GM12878 (cell line): ENCODE results near the gene GBP4. TPM values are rescaled to one million over a fixed set of nuclear protein-coding genes. Genes with fewer than 3 reads are reported as not detected.

ENCODE experiments used
- ATAC-seq: fragments of 200-7000 bp; cut with Tn5 transposase; 3 replicates; pipeline ENCODE4 v1.9.1; 2020; ENCODE audit warnings: mild to moderate bottlenecking, moderate library complexity
- Bru-seq: library from RNA; stranded (reverse); fragments of 400-500 nt; gene quantifications from one replicate; lab custom pipeline; 2021; lab: Mats Ljungman, UMichigan
- BruChase-seq, 2 experiments: library from RNA; stranded (reverse); fragments of 400-500 nt; gene quantifications; one replicate each; lab custom pipeline; 2021; lab: Mats Ljungman, UMichigan
- BruUV-seq: library from RNA; stranded (reverse); fragments of 400-500 nt; replicated peaks from 2 replicates; lab custom pipeline; 2021; lab: Mats Ljungman, UMichigan
- CTCF ChIA-PET: fragments of 300-600 bp; sonication (Branson Sonifier 250); formaldehyde crosslinking; extraction: SDS; loops from one replicate; lab custom pipeline; 2021; ENCODE audit warnings: inconsistent platforms; lab: Yijun Ruan, JAX
- POLR2A ChIA-PET: fragments of 350-600 bp; formaldehyde crosslinking; extraction: SDS; loops from one replicate; lab custom pipeline; 2021; ENCODE audit warnings: inconsistent platforms; lab: Charles Lee
- RAD21 ChIA-PET: fragments of 300-600 bp; sonication (Branson Sonifier 250); formaldehyde crosslinking; loops from one replicate; lab custom pipeline; 2023; ENCODE audit warnings: antibody characterized with exemption; ENCODE audit not compliant: unreplicated experiment; lab: Charles Lee
- SMC1A ChIA-PET: fragments of 300-600 bp; sonication (Branson Sonifier 250); formaldehyde crosslinking; loops from one replicate; lab custom pipeline; 2023; ENCODE audit not compliant: unreplicated experiment, uncharacterized antibody; lab: Charles Lee
- DNase-seq: peaks from one replicate; pipeline ENCODE4 v3.0.0-alpha.2; 2011; ENCODE audit warnings: low read depth, low spot score
- FAIRE-seq: peaks from 3 replicates; lab custom pipeline; 2011; peaks lifted over from hg19 to GRCh38; lab: Jason Lieb, UNC
- H2AFZ ChIP-seq: 2 replicates; pipeline ENCODE4 v1.6.0; 2011; ENCODE audit warnings: low read depth, low read length, control low read depth; ENCODE audit not compliant: control insufficient read depth
- H3K27ac ChIP-seq: 2 replicates; pipeline ENCODE4 v1.5.1; 2011; ENCODE audit warnings: control low read depth; ENCODE audit not compliant: control insufficient read depth, insufficient read depth
- H3K27me3 ChIP-seq, 2 experiments: replicated peaks in 1 of 2; 2 replicates each; pipeline versions ENCODE4 v1.6.0 to v1.6.1; 2011; ENCODE audit warnings: low read length in 1 of 2; ENCODE audit not compliant: control insufficient read depth in 2 of 2, insufficient read depth in 2 of 2
- H3K36me3 ChIP-seq, 2 experiments: 2 replicates each; pipeline ENCODE4 v1.5.1; 2011; ENCODE audit warnings: low read length in 1 of 2; ENCODE audit not compliant: control insufficient read depth in 2 of 2, insufficient read depth in 2 of 2
- H3K4me1 ChIP-seq: 2 replicates; pipeline ENCODE4 v1.6.1; 2011; ENCODE audit warnings: mild to moderate bottlenecking, low read length, moderate library complexity, mixed read lengths; ENCODE audit not compliant: control insufficient read depth, insufficient read depth
- H3K4me2 ChIP-seq: 2 replicates; pipeline ENCODE4 v1.6.0; 2011; ENCODE audit warnings: control low read depth; ENCODE audit not compliant: control insufficient read depth, insufficient read depth
- H3K4me3 ChIP-seq: fragments of 200-600 bp; sonication (generic); 2 replicates; pipeline ENCODE4 v1.5.1; 2016
- H3K79me2 ChIP-seq: 2 replicates; pipeline ENCODE4 v1.6.0; 2011; ENCODE audit warnings: low read length; ENCODE audit not compliant: control insufficient read depth, insufficient read depth
- H3K9ac ChIP-seq: 2 replicates; pipeline ENCODE4 v1.8.0; 2011; ENCODE audit warnings: low read length, control low read depth, mixed read lengths; ENCODE audit not compliant: control insufficient read depth, insufficient read depth
- H3K9me3 ChIP-seq: replicated peaks from 3 replicates; pipeline ENCODE4 v1.5.1; 2011; ENCODE audit warnings: mild to moderate bottlenecking, low read length; ENCODE audit not compliant: control insufficient read depth, insufficient read depth
- H4K20me1 ChIP-seq: 2 replicates; pipeline ENCODE4 v1.6.0; 2011; ENCODE audit not compliant: control insufficient read depth, insufficient read depth
- CHD1 ChIP-seq: IDR thresholded peaks from 2 replicates; pipeline ENCODE4 v1.6.1; 2012; ENCODE audit warnings: low read depth, low read length, improper control_type of control experiment
- FOXM1 ChIP-seq: IDR thresholded peaks from 2 replicates; pipeline ENCODE4 v1.6.1; 2012; ENCODE audit warnings: low read depth, mild to moderate bottlenecking, inconsistent platforms, low read length, moderate library complexity
- IKZF2 ChIP-seq, 2 experiments: fragments of 450-650 bp; IDR thresholded peaks; 2 replicates each; pipeline ENCODE4 v1.6.1; 2017; ENCODE audit warnings: mild to moderate bottlenecking in 2 of 2, moderate library complexity in 2 of 2
- MEF2A ChIP-seq: IDR thresholded peaks from 2 replicates; pipeline ENCODE4 v1.6.1; 2011; ENCODE audit warnings: low read depth, mild to moderate bottlenecking, low read length, moderate library complexity; ENCODE audit not compliant: insufficient read depth
- NFYA ChIP-seq: IDR thresholded peaks from 2 replicates; pipeline ENCODE4 v1.6.1; 2011; ENCODE audit warnings: low read depth, mild to moderate bottlenecking, low read length, improper control_type of control experiment, borderline replicate concordance
- RAD51 ChIP-seq: fragments of 450-650 bp; IDR thresholded peaks from 2 replicates; pipeline ENCODE4 v1.6.1; 2016; ENCODE audit warnings: moderate library complexity, mild to moderate bottlenecking, inconsistent platforms
- RUNX3 ChIP-seq: IDR thresholded peaks from 2 replicates; pipeline ENCODE4 v1.6.1; 2012; ENCODE audit warnings: low read length, inconsistent platforms
- WGBS: methylation state at CpG from one replicate; pipeline ENCODE4 v1.1.6; 2016; ENCODE audit warnings: low lambda C conversion rate; ENCODE audit not compliant: insufficient replicate concordance, insufficient coverage; ENCODE audit errors: missing lambda C conversion rate; 5-methylcytosine and 5-hydroxymethylcytosine counted together
- in situ Hi-C: fragments of 300-500 bp; cut with MboI; formaldehyde crosslinking; loops from 9 replicates; pipeline ENCODE4 v1.14.3; 2018; ENCODE audit warnings: mixed read lengths
- intact Hi-C: fragments of 100-400 bp; cut with micrococcal nuclease; formaldehyde crosslinking; loops from one replicate; pipeline ENCODE4 v1.14.2; 2022; ENCODE audit not compliant: unreplicated experiment
- long read RNA-seq, 2 experiments: library from polyadenylated mRNA; unstranded; transcript quantifications; one replicate each; pipeline ENCODE4 v2.0.0, GENCODE V29; 2019 to 2020
- polyA minus RNA-seq, 3 experiments: library from RNA; depleted of rRNA, polyadenylated mRNA; stranded (reverse); fragments of >200 nt; gene quantifications; 2 replicates each; pipeline ENCODE4 v1.2.3, GENCODE V29; 2011
- polyA plus RNA-seq, 11 experiments: library from polyadenylated mRNA; depleted of rRNA in 4 of 11; unstranded in 6 of 11; stranded (reverse) in 5 of 11; fragments of >200 nt; fragmentation: Nextera tagmentation in 4 of 11; fragmentation: Illumina TruSeq in 1 of 11; extraction: Ambion mirVana in 4 of 11; extraction: Trizol in 1 of 11; gene quantifications; 1 replicate in 1 of 11; 2 replicates in 10 of 11; pipeline versions ENCODE4 v1.2.1 to v1.2.3, GENCODE V29; 2011 to 2016; ENCODE audit warnings: inconsistent platforms in 2 of 11, missing spikeins in 2 of 11, low read depth in 1 of 11
- total RNA-seq, 4 experiments: library from RNA; depleted of rRNA in 3 of 4; stranded (reverse); fragments of >200 nt in 3 of 4; fragmentation: Illumina TruSeq in 1 of 4; extraction: Trizol in 1 of 4; gene quantifications; 2 replicates each; pipeline versions ENCODE4 v1.2.1 to v1.2.3, GENCODE V29; 2013 to 2021
- TF ChIP-seq, protein P1 (sequence below): fragments of 450-650 bp; IDR thresholded peaks from 2 replicates; pipeline ENCODE4 v1.6.1; 2017; ENCODE audit warnings: mild to moderate bottlenecking, low read depth, inconsistent platforms; ENCODE audit not compliant: poor library complexity, severe bottlenecking
- TF ChIP-seq, protein P2 (sequence below), 3 experiments: IDR thresholded peaks in 2 of 3; conservative IDR thresholded peaks in 1 of 3; 2 replicates each; pipeline ENCODE4 v1.5.1; 2011; ENCODE audit warnings: low read depth in 3 of 3, low read length in 3 of 3, mild to moderate bottlenecking in 3 of 3, control low read depth in 2 of 3, moderate library complexity in 2 of 3, inconsistent platforms in 1 of 3, mixed read lengths in 1 of 3; ENCODE audit not compliant: control insufficient read depth in 2 of 3, insufficient read depth in 1 of 3; ENCODE audit errors: extremely low read depth in 1 of 3

Gene GBP4, protein sequence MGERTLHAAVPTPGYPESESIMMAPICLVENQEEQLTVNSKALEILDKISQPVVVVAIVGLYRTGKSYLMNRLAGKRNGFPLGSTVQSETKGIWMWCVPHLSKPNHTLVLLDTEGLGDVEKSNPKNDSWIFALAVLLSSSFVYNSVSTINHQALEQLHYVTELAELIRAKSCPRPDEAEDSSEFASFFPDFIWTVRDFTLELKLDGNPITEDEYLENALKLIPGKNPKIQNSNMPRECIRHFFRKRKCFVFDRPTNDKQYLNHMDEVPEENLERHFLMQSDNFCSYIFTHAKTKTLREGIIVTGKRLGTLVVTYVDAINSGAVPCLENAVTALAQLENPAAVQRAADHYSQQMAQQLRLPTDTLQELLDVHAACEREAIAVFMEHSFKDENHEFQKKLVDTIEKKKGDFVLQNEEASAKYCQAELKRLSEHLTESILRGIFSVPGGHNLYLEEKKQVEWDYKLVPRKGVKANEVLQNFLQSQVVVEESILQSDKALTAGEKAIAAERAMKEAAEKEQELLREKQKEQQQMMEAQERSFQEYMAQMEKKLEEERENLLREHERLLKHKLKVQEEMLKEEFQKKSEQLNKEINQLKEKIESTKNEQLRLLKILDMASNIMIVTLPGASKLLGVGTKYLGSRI
- 28.7 and 29.3 TPM in 2 replicates for total RNA-seq (2013; cell fraction: nucleolus; rRNA removed)
- total RNA-seq (2014; rRNA removed) (2.5 and 3.5 TPM in 2 replicates), total RNA-seq (2014; rRNA removed; fragmentation: Illumina TruSeq; extraction: Trizol) (3.7 and 4.0 TPM in 2 replicates), total RNA-seq (2021) (3.3 and 4.3 TPM in 2 replicates), polyA plus RNA-seq (2011; rRNA removed) (41.9 and 46.1 TPM in 2 replicates), polyA plus RNA-seq (2014; fragmentation: Illumina TruSeq; extraction: Trizol) (3.8 and 5.6 TPM in 2 replicates), polyA plus RNA-seq (2014; fragmentation: Nextera tagmentation; extraction: Ambion mirVana) (1 to 10 TPM; 2.4 to 2.5 TPM), polyA plus RNA-seq (2014; rRNA removed) (2.4 and 3.6 TPM in 2 replicates), polyA plus RNA-seq (2016; fragmentation: Nextera tagmentation; extraction: Ambion mirVana) (1 to 10 TPM; 3.0 to 3.3 TPM), polyA minus RNA-seq (2011; rRNA and poly(A)+ RNA removed) (31.3 and 35.8 TPM in 2 replicates), Bru-seq, nascent RNA (percentile 89 among the genes with signal in this experiment), BruChase-seq, experiment 1, labeled RNA remaining after a 6-hour chase (percentile 95 among the genes with signal in this experiment), BruChase-seq, experiment 2, labeled RNA remaining after a 2-hour chase (percentile 91 among the genes with signal in this experiment)
- polyA plus RNA-seq (2011; ENCODE audit: low read depth): 5.4 TPM
- 22.4 and 26.5 TPM in 2 replicates for polyA plus RNA-seq (2011; cell fraction: cytosol; rRNA removed)
- polyA plus RNA-seq (2011; cell fraction: nucleus; rRNA removed): 12.3 and 13.7 TPM in 2 replicates
- polyA plus RNA-seq (2012): 3.9 and 7.3 TPM in 2 replicates
- 12.2 and 15.4 TPM in 2 replicates for polyA minus RNA-seq (2011; cell fraction: cytosol; rRNA and poly(A)+ RNA removed)
- 7.5 and 10.7 TPM in 2 replicates for polyA minus RNA-seq (2011; cell fraction: nucleus; rRNA and poly(A)+ RNA removed)
- long read RNA-seq, experiment 1, full-length matches to known transcripts: 11 of 18 reads
- long read RNA-seq, experiment 1, partial matches to known transcripts: 3 of 18 reads
- long read RNA-seq, experiment 1, other reads (novel, unspliced or antisense): 4 of 18 reads
- long read RNA-seq, experiment 2, full-length matches to known transcripts: 75 of 148 reads
- long read RNA-seq, experiment 2, partial matches to known transcripts: 41 of 148 reads
- long read RNA-seq, experiment 2, other reads (novel, unspliced or antisense): 32 of 148 reads

DNA sequence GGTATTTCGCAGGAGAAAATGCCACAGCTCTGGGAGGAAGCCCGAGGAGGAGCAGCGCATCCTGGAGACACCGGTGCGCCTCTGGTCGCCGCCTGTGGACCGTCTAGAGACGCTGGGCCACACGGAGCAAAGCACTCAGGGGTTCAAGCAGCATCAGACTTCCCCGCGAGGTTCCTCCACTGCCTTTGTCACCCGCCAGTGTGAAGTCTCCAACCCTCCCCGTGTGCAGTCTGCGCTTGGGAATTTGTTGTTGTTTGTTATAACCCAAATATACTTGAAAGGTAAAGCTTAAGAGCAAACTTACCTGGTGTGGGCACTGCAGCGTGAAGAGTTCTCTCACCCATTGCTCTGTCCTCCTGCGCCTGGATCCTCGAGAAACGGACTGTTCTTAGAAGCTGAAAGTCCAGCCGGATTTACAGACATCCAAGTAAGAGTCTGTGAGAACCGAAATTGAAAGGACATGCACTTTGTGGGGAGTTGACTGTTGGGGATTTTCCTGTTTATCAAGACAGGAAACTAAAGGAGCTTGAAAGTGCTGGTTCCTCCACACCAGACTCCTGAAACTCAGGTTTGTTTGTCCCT lies at the start of gene GBP4:
Gene GBP4, minus strand, starts transcription at position 452 of the 582 bp plus-strand sequence. Its CDS starts 108 bp downstream, at position 344.
- Histone ChIP-seq H3K4me3 (peak within 1 kb of the TSS; percentile 66), H3K9me3 (no peaks in the 10 kb centered on the region; the same call in 1 of the 3 replicates), H3K4me2 (peak within 1 kb of the TSS; percentile 89), H3K9ac (peak within 1 kb of the TSS; percentile 64), H2AFZ (peak within 1 kb of the TSS; percentile 83), H3K4me1 (peaks cover 13% of the 10 kb centered on the region), H3K36me3 (no peaks in the 10 kb centered on the region), H3K79me2 (no peaks in the 10 kb centered on the region), H3K27me3 (no peaks in the 10 kb centered on the region), H3K27ac (peak within 1 kb of the TSS; percentile 73), H4K20me1 (no peaks in the 10 kb centered on the region)
- TSS peak; percentile 76 for BruUV-seq
- DNase-seq: peak; percentile 69
- ChIA-PET SMC1A (interaction anchor here (0.8 to 3.3 kb wide), 16 partner anchors 15 to 386 kb away, joined by 3 to 12 read pairs (median 4); partner anchors contain the start of genes GBP3 and GBP7), RAD21 (interaction anchor here (0.6 to 1.7 kb wide), 14 partner anchors 10 to 207 kb away, joined by 3 to 10 read pairs (median 3); partner anchors contain the start of genes GBP2 and GBP3), CTCF (interaction anchor here (0.9 to 1.8 kb wide), 5 partner anchors 16 to 164 kb away, joined by 3 to 6 read pairs (median 3); no protein-coding TSS in a partner anchor), POLR2A (interaction anchor here (1.5 kb wide), 2 partner anchors 110 to 117 kb away, joined by 4 read pairs; no protein-coding TSS in a partner anchor)
- ATAC-seq: peak; percentile 59
- 2% methylated on average over 21 of the region's 21 CpGs for WGBS
- in situ Hi-C loops: no loop called here
- FAIRE-seq: peak; percentile 88
- intact Hi-C loops: loop anchor here (2.0 to 5.0 kb wide), 3 partner anchors 79 to 200 kb away; no protein-coding TSS in a partner anchor
- no peak for TF ChIP-seq CHD1
- peak; percentile 77 for TF ChIP-seq RUNX3
- TF ChIP-seq NFYA: no peak
- TF ChIP-seq IKZF2 (IDR thresholded peaks at IDR 0.05): peak; percentile 87 to 90
- 0 out of 2 replicates have a peak, but pooled peaks have one; percentile 20 for TF ChIP-seq MEF2A
- TF ChIP-seq RAD51: no peak
- TF ChIP-seq, protein P1, sequence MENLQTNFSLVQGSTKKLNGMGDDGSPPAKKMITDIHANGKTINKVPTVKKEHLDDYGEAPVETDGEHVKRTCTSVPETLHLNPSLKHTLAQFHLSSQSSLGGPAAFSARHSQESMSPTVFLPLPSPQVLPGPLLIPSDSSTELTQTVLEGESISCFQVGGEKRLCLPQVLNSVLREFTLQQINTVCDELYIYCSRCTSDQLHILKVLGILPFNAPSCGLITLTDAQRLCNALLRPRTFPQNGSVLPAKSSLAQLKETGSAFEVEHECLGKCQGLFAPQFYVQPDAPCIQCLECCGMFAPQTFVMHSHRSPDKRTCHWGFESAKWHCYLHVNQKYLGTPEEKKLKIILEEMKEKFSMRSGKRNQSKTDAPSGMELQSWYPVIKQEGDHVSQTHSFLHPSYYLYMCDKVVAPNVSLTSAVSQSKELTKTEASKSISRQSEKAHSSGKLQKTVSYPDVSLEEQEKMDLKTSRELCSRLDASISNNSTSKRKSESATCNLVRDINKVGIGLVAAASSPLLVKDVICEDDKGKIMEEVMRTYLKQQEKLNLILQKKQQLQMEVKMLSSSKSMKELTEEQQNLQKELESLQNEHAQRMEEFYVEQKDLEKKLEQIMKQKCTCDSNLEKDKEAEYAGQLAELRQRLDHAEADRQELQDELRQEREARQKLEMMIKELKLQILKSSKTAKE: peak; percentile 91
- TF ChIP-seq, protein P2, sequence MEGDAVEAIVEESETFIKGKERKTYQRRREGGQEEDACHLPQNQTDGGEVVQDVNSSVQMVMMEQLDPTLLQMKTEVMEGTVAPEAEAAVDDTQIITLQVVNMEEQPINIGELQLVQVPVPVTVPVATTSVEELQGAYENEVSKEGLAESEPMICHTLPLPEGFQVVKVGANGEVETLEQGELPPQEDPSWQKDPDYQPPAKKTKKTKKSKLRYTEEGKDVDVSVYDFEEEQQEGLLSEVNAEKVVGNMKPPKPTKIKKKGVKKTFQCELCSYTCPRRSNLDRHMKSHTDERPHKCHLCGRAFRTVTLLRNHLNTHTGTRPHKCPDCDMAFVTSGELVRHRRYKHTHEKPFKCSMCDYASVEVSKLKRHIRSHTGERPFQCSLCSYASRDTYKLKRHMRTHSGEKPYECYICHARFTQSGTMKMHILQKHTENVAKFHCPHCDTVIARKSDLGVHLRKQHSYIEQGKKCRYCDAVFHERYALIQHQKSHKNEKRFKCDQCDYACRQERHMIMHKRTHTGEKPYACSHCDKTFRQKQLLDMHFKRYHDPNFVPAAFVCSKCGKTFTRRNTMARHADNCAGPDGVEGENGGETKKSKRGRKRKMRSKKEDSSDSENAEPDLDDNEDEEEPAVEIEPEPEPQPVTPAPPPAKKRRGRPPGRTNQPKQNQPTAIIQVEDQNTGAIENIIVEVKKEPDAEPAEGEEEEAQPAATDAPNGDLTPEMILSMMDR (IDR thresholded peaks at IDR 0.05 in 2 of 3, conservative IDR thresholded peaks at IDR 0.05 in 1 of 3; ENCODE audit: control insufficient read depth in 2 of 3, extremely low read depth in 1 of 3, insufficient read depth in 1 of 3, low read depth in 3 of 3, low read length in 3 of 3): 0 out of 6 replicates have a peak, but pooled peaks of 1 of the 3 experiments have one; percentile 8
- peak; percentile 57; the same call in 1 of the 2 replicates for TF ChIP-seq FOXM1
